Neural progenitor cell (in vitro differentiated cells): ENCODE measurements around the gene PCDH9. TPM values are rescaled to one million over a fixed set of nuclear protein-coding genes. Genes with fewer than 3 reads are reported as not detected.

ENCODE experiments used
- DNase-seq: peaks from one replicate; pipeline ENCODE4 v3.0.0-alpha.2; 2016; ENCODE audit warnings: low spot score
- H2AFZ ChIP-seq: fragments of 200-600 bp; sonication (generic); replicated peaks from 2 replicates; pipeline ENCODE4 v1.6.1; 2016; ENCODE audit warnings: antibody characterized with exemption
- H3F3A ChIP-seq: fragments of 200-600 bp; sonication (generic); 2 replicates; pipeline ENCODE4 v1.6.1; 2016; ENCODE audit warnings: antibody characterized with exemption, low read depth
- H3K27ac ChIP-seq: fragments of 200-600 bp; sonication (generic); 2 replicates; pipeline ENCODE4 v1.5.1; 2016; ENCODE audit warnings: mild to moderate bottlenecking
- H3K27me3 ChIP-seq: fragments of 200-600 bp; sonication (generic); 2 replicates; pipeline ENCODE4 v1.6.1; 2016; ENCODE audit warnings: mild to moderate bottlenecking, moderate library complexity
- H3K36me3 ChIP-seq: fragments of 200-600 bp; sonication (generic); 2 replicates; pipeline ENCODE4 v1.5.1; 2016
- H3K4me1 ChIP-seq: fragments of 200-600 bp; sonication (generic); 2 replicates; pipeline ENCODE4 v1.6.1; 2016; ENCODE audit warnings: mixed run types
- H3K4me2 ChIP-seq: fragments of 200-600 bp; sonication (generic); 2 replicates; pipeline ENCODE4 v1.6.1; 2016
- H3K4me3 ChIP-seq: fragments of 200-600 bp; sonication (generic); 2 replicates; pipeline ENCODE4 v1.5.1; 2016
- H3K79me2 ChIP-seq: fragments of 200-600 bp; sonication (generic); 2 replicates; pipeline ENCODE4 v1.6.1; 2016; ENCODE audit warnings: low read depth
- H3K9ac ChIP-seq: fragments of 200-600 bp; sonication (generic); 2 replicates; pipeline ENCODE4 v1.6.1; 2016
- H3K9me3 ChIP-seq: fragments of 200-600 bp; sonication (generic); 2 replicates; pipeline ENCODE4 v1.5.1; 2016; ENCODE audit warnings: low read depth
- H4K20me1 ChIP-seq: fragments of 200-600 bp; sonication (generic); 2 replicates; pipeline ENCODE4 v1.6.1; 2016; ENCODE audit warnings: low read depth
- H3K27ac Mint-ChIP-seq: 3 replicates; pipeline ENCODE4 v1.8.0; 2021; ENCODE audit warnings: mixed read lengths
- H3K27me3 Mint-ChIP-seq: 2 replicates; pipeline ENCODE4 v1.8.0; 2022; ENCODE audit warnings: low read depth, mild to moderate bottlenecking, inconsistent platforms, moderate library complexity, mixed read lengths; ENCODE audit not compliant: insufficient read depth
- H3K36me3 Mint-ChIP-seq: 3 replicates; pipeline ENCODE4 v1.8.0; 2021; ENCODE audit warnings: mixed read lengths
- H3K4me1 Mint-ChIP-seq: 3 replicates; pipeline ENCODE4 v1.8.0; 2021; ENCODE audit warnings: mixed read lengths
- H3K4me3 Mint-ChIP-seq: 3 replicates; pipeline ENCODE4 v1.8.0; 2021; ENCODE audit warnings: mild to moderate bottlenecking, moderate library complexity, mixed read lengths
- H3K9me3 Mint-ChIP-seq: 3 replicates; pipeline ENCODE4 v1.8.0; 2020; ENCODE audit warnings: mixed read lengths
- EZH2 ChIP-seq: fragments of 200-600 bp; sonication (generic); IDR thresholded peaks from 2 replicates; pipeline ENCODE4 v1.6.1; 2017; ENCODE audit warnings: antibody characterized with exemption, mild to moderate bottlenecking, moderate library complexity
- EZH2phosphoT487 ChIP-seq: fragments of 200-600 bp; sonication (generic); IDR thresholded peaks from 2 replicates; pipeline ENCODE4 v1.6.1; 2017; ENCODE audit warnings: antibody characterized with exemption
- total RNA-seq: library from RNA; depleted of rRNA; stranded (reverse); fragments of >200 nt; gene quantifications from 2 replicates; pipeline ENCODE4 v1.2.3, GENCODE V29; 2015; ENCODE audit warnings: low replicate concordance
- TF ChIP-seq, protein P1 (sequence below): fragments of 200-600 bp; sonication (generic); IDR thresholded peaks from 2 replicates; pipeline ENCODE4 v1.5.1; 2017; ENCODE audit warnings: antibody characterized with exemption, mild to moderate bottlenecking

Gene PCDH9
- total RNA-seq, 1 donor from 2014 or later: 0.24 TPM

DNA sequence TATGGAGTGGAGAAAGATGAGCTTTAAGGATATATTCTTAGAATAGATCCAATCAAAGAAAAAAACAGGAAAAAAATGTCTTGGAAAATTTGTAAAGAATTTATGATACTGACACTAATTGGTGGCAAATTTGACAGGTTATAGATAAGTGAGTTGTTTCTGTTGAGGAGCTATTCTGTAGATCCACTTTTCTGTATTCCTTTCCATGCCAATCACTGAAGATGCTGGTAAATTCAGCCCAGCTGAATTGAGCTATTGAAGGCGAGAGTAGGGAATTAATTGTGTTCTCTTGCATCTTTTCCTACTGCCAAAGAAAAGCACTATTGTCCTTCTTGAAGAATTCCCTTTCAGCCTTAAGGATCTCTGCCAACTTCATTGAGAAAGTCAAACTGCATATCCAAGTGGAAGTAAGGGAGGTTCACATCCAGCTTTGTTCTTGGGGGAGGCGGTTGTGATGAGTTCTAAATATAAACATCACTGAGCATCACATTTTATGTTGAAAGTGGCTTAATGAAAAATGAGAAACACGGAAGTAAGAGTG, 113.1 kb downstream of the PCDH9 start:
- peaks cover 18% of the 10 kb centered on the region for H3K4me1 ChIP-seq
- no peaks in the 10 kb centered on the region for H3K27me3 Mint-ChIP-seq
- no peaks in the 10 kb centered on the region for H3K36me3 Mint-ChIP-seq
- no peaks in the 10 kb centered on the region for H3K9me3 ChIP-seq
- peaks cover 2% of the 10 kb centered on the region for H3K9me3 Mint-ChIP-seq
- DNase-seq: peak; percentile 64
- H3K9ac ChIP-seq: no peak overlapping the region
- H3K4me3 ChIP-seq: no peak overlapping the region
- no peaks in the 10 kb centered on the region for H3K27me3 ChIP-seq
- H3K36me3 ChIP-seq: no peaks in the 10 kb centered on the region
- H3K27ac Mint-ChIP-seq: no peak overlapping the region
- TF ChIP-seq EZH2phosphoT487: no peak
- TF ChIP-seq, protein P1, sequence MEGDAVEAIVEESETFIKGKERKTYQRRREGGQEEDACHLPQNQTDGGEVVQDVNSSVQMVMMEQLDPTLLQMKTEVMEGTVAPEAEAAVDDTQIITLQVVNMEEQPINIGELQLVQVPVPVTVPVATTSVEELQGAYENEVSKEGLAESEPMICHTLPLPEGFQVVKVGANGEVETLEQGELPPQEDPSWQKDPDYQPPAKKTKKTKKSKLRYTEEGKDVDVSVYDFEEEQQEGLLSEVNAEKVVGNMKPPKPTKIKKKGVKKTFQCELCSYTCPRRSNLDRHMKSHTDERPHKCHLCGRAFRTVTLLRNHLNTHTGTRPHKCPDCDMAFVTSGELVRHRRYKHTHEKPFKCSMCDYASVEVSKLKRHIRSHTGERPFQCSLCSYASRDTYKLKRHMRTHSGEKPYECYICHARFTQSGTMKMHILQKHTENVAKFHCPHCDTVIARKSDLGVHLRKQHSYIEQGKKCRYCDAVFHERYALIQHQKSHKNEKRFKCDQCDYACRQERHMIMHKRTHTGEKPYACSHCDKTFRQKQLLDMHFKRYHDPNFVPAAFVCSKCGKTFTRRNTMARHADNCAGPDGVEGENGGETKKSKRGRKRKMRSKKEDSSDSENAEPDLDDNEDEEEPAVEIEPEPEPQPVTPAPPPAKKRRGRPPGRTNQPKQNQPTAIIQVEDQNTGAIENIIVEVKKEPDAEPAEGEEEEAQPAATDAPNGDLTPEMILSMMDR: no peak
- TF ChIP-seq EZH2: no peak
- H3F3A ChIP-seq: no peaks in the 10 kb centered on the region
- no peaks in the 10 kb centered on the region for H3K79me2 ChIP-seq
- H4K20me1 ChIP-seq: no peaks in the 10 kb centered on the region
- H2AFZ ChIP-seq: no peak overlapping the region
- H3K4me1 Mint-ChIP-seq: peaks cover 22% of the 10 kb centered on the region
- no peak overlapping the region for H3K27ac ChIP-seq
- H3K4me3 Mint-ChIP-seq: no peak overlapping the region
- H3K4me2 ChIP-seq: peak overlapping the region; percentile 45

DNA sequence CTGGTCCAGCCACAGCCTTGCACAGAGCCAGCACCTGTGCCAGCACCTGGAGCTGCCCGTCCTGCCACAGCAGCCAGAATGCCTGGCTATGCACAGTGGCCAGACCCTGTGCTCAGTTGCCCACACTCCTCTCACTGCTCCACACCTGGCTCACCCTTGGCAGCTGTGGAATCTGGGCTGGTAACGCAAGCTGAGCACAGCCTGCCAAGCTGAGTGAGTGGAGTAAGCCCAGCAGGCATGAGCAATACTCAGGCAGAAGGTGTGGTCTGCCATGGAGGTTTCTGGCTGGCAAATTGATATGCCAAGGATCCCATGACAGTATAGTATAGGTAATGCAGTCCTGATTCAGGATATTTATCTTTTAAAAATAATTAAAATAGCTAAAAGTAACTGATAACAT, 122.2 kb downstream of the PCDH9 start:
- Histone ChIP-seq H2AFZ (no peak overlapping the region), H3K4me1 (no peaks in the 10 kb centered on the region), H3K4me3 (no peak overlapping the region), H3F3A (no peaks in the 10 kb centered on the region), H3K79me2 (no peaks in the 10 kb centered on the region), H3K27me3 (no peaks in the 10 kb centered on the region), H3K4me2 (no peak overlapping the region), H4K20me1 (no peaks in the 10 kb centered on the region), H3K36me3 (no peaks in the 10 kb centered on the region), H3K27ac (no peak overlapping the region), H3K9ac (no peak overlapping the region), H3K9me3 (no peaks in the 10 kb centered on the region)
- no peak overlapping the region for H3K27ac Mint-ChIP-seq
- TF ChIP-seq, protein P1: no peak
- TF ChIP-seq EZH2phosphoT487 (no peak), EZH2 (no peak)
- no peaks in the 10 kb centered on the region for H3K27me3 Mint-ChIP-seq
- H3K4me3 Mint-ChIP-seq: no peak overlapping the region
- peaks cover 2% of the 10 kb centered on the region for H3K36me3 Mint-ChIP-seq
- H3K9me3 Mint-ChIP-seq: peaks cover 3% of the 10 kb centered on the region
- no peak for DNase-seq
- no peaks in the 10 kb centered on the region for H3K4me1 Mint-ChIP-seq

DNA sequence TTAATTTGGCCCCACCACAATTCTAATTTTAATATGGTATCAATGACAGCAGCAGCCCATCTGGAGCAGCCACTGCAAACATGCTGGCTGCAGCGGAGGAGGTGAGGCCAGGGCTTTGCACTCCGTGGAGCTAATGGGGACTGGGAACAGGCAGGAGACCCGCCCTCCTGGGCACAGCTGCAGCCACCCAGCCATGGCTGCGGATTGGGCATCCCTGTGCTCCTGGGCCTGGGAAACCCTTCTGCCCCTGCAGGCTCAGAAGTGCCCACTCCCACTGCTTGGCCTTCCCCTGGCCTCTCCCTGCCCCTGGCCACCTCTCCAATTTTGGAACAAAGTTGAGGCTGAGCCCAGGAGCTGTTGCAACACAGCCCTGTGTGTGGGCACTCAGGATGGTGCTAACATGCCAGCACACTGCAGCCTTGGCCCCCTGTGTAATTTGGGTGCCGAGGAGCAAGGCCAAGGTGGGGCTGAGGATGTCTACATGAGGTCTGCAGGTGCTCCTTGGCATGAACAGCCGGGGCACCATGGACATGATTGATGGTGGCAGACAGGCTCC, 123.6 kb downstream of the PCDH9 start:
- H3K27ac ChIP-seq: no peak overlapping the region
- Mint-ChIP-seq H3K9me3 (peaks cover 3% of the 10 kb centered on the region), H3K27me3 (no peaks in the 10 kb centered on the region), H3K27ac (no peak overlapping the region), H3K4me1 (no peaks in the 10 kb centered on the region), H3K4me3 (no peak overlapping the region), H3K36me3 (peaks cover 2% of the 10 kb centered on the region)
- no peak overlapping the region for H3K9ac ChIP-seq
- H3K36me3 ChIP-seq: no peaks in the 10 kb centered on the region
- no peaks in the 10 kb centered on the region for H3F3A ChIP-seq
- no peak overlapping the region for H3K4me2 ChIP-seq
- TF ChIP-seq, protein P1: no peak
- TF ChIP-seq EZH2 (no peak), EZH2phosphoT487 (no peak)
- H3K79me2 ChIP-seq: no peaks in the 10 kb centered on the region
- no peaks in the 10 kb centered on the region for H3K27me3 ChIP-seq
- no peak overlapping the region for H3K4me3 ChIP-seq
- H4K20me1 ChIP-seq: no peaks in the 10 kb centered on the region
- no peak for DNase-seq
- no peaks in the 10 kb centered on the region for H3K4me1 ChIP-seq
- no peak overlapping the region for H2AFZ ChIP-seq
- H3K9me3 ChIP-seq: no peaks in the 10 kb centered on the region
